ENCODE results near the gene OR10H5. TPM values are rescaled to one million over a fixed set of nuclear protein-coding genes. Genes with fewer than 3 reads are reported as not detected.

OR10H5 gene
- total and polyA plus RNA-seq, 2 of the 13 experiments (the other 11 are each of a cell fraction or from before 2014, with no cell fraction given) = not detected

- CTCF ChIA-PET (ENCODE audit: low intra/inter-chr PET ratio, low total read pairs) = interaction anchor here (4.3 kb wide), 1 partner anchor 128 kb away, joined by 48 read pairs; no protein-coding TSS in a partner anchor
- H3K36me3 ChIP-seq (replicated peaks in 1 of 2; ENCODE audit: control insufficient read depth in 1 of 2, insufficient read depth in 2 of 2, low read length in 2 of 2) = no peaks in the 10 kb centered on the region
- H3K27me3 ChIP-seq (ENCODE audit: control insufficient read depth in 1 of 2, insufficient read depth in 2 of 2, low read length in 2 of 2) = no peaks in the 10 kb centered on the region
- 0% methylated on average over 2 of the region's 2 CpGs for WGBS (ENCODE audit: low lambda C conversion rate)
- DNase-seq (ENCODE audit: low spot score) (no peak), FAIRE-seq (no peak), ATAC-seq (no peak)
- no peaks in the 10 kb centered on the region for H4K20me1 ChIP-seq (ENCODE audit: insufficient read depth, low read length)
- H3K4me2 ChIP-seq (ENCODE audit: low read depth, low read length) = no peak overlapping the region
- no peaks in the 10 kb centered on the region for H3K79me2 ChIP-seq (ENCODE audit: insufficient read depth, low read length)
- no peak overlapping the region for H3K4me3 ChIP-seq (replicated peaks in 1 of 3; ENCODE audit: insufficient read depth in 1 of 3, low read depth in 2 of 3, low read length in 3 of 3)
- POLR2A ChIA-PET = no interaction called here
- no peak overlapping the region for H3K9ac ChIP-seq (ENCODE audit: insufficient read depth, low read depth, low read length)
- intact Hi-C loops (cut with micrococcal nuclease; ENCODE audit: unreplicated experiment) = no loop called here
- no peaks in the 10 kb centered on the region for H3K4me1 ChIP-seq (ENCODE audit: insufficient read depth, low read length)
- in situ Hi-C loops (cut with HindIII; ENCODE audit: extremely low pct_ligation_motif_present, low pct_unique_long_range_greater_than_20kb) = no loop called here
- H3K9me3 ChIP-seq (ENCODE audit: low read length) = no peaks in the 10 kb centered on the region
- no TSS peak for BruUV-seq (replicated peaks)
- no peak overlapping the region for H3K27ac ChIP-seq (ENCODE audit: extremely low read length, insufficient read depth, low read length)
- no peak overlapping the region for H2AFZ ChIP-seq (ENCODE audit: low read length)
- no peak for TF ChIP-seq SIX1 (CRISPR knock-in tag; IDR thresholded peaks at IDR 0.05; ENCODE audit: borderline replicate concordance)
- no peak for TF ChIP-seq ZNF552 (CRISPR knock-in tag; IDR thresholded peaks at IDR 0.05; ENCODE audit: borderline replicate concordance)
- TF ChIP-seq HOXA3 (CRISPR knock-in tag; IDR thresholded peaks at IDR 0.05) = no peak
- TF ChIP-seq SP5 (CRISPR knock-in tag; IDR thresholded peaks at IDR 0.05; ENCODE audit: borderline replicate concordance, low read depth) = no peak
- TF ChIP-seq SP4 (CRISPR knock-in tag; IDR thresholded peaks at IDR 0.05) = no peak
- TF ChIP-seq SMARCE1 (IDR thresholded peaks at IDR 0.05; ENCODE audit: borderline replicate concordance) = no peak
- no peak for TF ChIP-seq JARID2 (CRISPR knock-in tag; IDR thresholded peaks at IDR 0.05; ENCODE audit: insufficient replicate concordance)
- no peak for TF ChIP-seq ZEB1 (IDR thresholded peaks at IDR 0.05; ENCODE audit: insufficient replicate concordance, low read depth)
- TF ChIP-seq ZNF383 (CRISPR knock-in tag; IDR thresholded peaks at IDR 0.05; ENCODE audit: borderline replicate concordance) = no peak
- no peak for TF ChIP-seq ZMYM4 (CRISPR knock-in tag; IDR thresholded peaks at IDR 0.05)
- TF ChIP-seq ZNF513 (CRISPR knock-in tag; conservative IDR thresholded peaks at IDR 0.05) = no peak
- TF ChIP-seq HIC2 (CRISPR knock-in tag; IDR thresholded peaks at IDR 0.05; ENCODE audit: low read depth) = no peak
- no peak for TF ChIP-seq ZNF292 (CRISPR knock-in tag; IDR thresholded peaks at IDR 0.05; ENCODE audit: borderline replicate concordance, low read depth)
- TF ChIP-seq NFAT5 (CRISPR knock-in tag; IDR thresholded peaks at IDR 0.05) = no peak
Observed at GRCh38 chr19:15758379-15758778, 29.1 kb upstream of the OR10H5 start.
